ENCODE measurements around the gene BRD8.
"Not testable (repeated sequence)": the region's sequence is repeated elsewhere in the genome, so short reads cannot be mapped to it uniquely, and the experiment has no call there.

Gene BRD8, protein sequence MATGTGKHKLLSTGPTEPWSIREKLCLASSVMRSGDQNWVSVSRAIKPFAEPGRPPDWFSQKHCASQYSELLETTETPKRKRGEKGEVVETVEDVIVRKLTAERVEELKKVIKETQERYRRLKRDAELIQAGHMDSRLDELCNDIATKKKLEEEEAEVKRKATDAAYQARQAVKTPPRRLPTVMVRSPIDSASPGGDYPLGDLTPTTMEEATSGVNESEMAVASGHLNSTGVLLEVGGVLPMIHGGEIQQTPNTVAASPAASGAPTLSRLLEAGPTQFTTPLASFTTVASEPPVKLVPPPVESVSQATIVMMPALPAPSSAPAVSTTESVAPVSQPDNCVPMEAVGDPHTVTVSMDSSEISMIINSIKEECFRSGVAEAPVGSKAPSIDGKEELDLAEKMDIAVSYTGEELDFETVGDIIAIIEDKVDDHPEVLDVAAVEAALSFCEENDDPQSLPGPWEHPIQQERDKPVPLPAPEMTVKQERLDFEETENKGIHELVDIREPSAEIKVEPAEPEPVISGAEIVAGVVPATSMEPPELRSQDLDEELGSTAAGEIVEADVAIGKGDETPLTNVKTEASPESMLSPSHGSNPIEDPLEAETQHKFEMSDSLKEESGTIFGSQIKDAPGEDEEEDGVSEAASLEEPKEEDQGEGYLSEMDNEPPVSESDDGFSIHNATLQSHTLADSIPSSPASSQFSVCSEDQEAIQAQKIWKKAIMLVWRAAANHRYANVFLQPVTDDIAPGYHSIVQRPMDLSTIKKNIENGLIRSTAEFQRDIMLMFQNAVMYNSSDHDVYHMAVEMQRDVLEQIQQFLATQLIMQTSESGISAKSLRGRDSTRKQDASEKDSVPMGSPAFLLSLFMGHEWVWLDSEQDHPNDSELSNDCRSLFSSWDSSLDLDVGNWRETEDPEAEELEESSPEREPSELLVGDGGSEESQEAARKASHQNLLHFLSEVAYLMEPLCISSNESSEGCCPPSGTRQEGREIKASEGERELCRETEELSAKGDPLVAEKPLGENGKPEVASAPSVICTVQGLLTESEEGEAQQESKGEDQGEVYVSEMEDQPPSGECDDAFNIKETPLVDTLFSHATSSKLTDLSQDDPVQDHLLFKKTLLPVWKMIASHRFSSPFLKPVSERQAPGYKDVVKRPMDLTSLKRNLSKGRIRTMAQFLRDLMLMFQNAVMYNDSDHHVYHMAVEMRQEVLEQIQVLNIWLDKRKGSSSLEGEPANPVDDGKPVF

DNA sequence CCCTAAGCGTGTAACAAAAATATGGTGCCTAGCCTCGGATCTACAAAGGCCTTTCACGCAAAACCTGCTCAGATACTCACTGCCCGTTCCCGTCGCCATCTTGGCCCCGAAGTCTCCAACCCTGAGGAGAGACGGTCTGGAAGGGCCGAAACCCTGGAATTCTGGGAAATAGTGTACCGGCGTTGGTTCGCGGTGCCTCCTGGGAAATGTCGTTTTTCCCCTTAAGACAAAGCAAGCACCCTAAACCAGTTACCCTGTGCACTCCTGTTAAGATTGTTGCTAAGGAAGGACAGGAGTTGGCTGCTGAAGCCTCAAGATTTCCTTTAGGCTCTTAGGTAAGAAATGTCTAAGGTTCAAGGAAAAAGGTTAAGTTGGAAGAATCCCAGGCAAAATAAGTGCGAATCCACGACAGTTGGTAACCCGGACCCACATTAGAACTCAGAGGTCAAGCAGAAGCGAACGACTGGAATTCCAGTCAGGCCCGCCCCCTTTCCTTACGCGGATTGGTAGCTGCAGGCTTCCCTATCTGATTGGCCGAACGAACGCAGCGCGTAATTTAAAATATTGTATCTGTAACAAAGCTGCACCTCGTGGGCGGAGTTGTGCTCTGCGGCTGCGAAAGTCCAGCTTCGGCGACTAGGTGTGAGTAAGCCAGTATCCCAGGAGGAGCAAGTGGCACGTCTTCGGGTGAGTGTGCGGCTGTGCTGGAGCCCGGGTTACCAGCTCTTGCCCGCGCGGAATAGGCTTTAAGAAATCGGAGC lies at the start of gene BRD8, which contains the start of gene KIF20A:
BRD8 (minus strand) TSS at position 115 of the 761 bp plus-strand sequence; CDS start at position 99, 16 bp downstream.
KIF20A (plus strand) TSS at position 597 of the 761 bp plus-strand sequence. CDS start 569 bp downstream, outside the sequence.
- peak; percentile 91 for DNase-seq

DNA sequence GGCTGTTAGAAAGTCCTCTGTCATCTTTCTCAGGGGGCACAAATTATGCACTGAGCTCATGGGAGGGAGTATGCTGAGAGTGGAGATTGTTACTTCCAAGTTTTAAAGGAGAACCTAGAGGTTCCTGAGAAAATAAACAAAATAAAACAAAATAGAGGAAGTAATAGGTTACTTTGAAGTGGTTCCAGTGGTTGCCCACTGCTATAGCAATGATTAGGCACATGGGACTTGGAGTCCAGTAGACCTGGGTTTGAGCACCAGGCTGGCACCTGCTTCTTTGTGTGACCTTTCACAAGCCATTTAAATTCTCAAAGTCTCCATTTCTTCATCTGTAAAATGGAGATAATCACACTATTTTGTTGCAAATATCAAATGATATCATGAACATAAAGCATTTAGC lies 48.5 kb upstream of the BRD8 start:
- DNase-seq = no peak

DNA sequence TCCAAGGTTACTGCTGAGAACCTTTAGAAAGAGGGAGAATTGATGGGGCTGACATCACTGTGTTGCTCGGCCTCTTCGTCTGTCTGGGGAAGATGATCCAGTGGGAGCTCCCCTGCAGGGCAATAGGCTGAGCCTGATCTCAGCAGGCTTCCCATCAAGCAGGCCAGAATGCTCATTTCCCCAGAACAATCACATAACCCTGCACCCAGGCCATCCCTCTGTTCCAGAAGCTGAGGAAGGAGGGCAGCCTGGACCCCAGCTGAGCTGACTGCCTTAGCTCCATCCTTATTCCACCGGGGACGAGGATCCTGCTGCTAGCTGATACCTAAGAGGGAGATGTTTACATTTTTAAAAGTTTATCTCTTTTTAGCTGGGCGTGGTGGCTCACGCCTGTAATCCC lies 46.3 kb upstream of the BRD8 start:
- no peak for DNase-seq

DNA sequence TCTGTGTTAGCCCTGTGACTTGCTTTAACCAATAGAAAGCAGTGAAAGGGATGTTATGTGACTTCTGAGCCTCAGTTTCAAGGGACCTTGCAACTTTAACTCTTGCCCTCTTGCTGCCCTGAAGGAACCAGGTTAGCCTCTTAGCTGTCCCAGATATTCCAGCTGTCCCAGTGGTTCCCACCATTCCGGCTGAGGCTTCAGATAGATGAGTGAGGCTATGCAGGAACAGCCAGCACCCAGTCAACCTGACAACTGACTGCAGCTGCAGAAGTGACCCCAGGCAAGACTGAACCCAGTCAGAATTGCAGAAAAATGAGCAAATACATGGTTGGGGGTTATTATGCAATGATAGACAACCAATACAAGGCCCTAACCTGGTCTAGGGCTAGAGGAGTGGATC lies 45.1 kb upstream of the BRD8 start:
- DNase-seq = no peak

DNA sequence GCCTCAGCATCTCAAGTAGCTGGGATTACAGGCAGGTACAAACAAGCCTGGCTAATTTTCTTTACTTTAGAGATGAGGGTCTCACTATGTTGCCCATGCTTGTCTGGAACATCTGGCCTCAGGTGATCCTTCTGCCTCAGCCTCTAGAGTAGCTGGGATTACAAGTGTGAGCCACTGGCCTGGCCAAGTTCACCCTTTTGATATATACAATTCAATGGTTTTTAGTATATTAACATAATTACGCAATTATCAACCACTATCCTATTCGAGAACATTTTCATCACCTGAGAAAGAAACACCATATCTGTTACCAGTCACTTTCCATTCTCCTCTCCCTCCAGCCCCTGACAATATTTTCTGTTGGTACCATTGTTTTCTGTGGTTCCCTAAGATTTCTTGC lies 38.4 kb upstream of the BRD8 start:
- DNase-seq = no peak

DNA sequence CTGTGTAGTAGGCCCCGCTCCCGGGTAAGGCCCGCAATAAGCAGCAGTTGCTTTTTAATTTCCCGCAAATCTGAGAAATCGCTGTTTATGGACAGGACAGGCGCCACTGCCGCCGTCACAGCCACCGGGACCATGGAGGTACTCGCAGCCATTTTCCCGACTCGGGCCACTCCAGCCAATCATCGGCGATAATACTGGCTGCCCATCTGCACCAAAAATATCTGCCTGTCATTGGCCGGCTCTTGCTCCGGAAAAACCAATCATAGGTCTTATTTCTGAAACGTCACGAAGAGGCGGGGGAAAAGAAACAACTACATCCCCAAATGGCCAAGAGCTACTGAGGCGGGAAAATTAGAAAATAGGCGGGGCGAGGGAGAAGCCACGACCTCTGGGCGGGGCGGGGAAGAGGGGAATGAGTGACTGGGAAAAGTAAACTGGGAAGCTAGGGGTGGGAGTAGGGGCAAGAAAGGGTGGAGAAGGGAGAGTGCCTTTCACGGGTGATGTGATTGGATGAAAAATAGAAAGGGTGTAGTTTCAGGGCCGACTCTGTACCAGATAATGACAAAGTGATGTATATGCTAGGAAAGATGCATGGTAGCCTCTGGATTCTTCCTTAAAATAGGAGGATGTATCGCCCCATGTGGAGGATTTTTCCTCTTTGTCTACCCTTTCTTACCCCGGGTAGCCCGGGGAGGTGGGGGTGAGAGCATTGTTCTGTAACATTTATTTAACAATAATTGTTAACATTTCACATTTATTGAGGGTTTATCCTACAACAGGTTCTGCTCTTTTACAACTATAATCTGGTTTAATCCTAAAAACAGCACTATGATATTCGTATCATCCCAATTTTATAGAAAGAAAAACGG lies 35.0 kb upstream of the BRD8 start, which contains the start of gene CDC23:
CDC23 (minus strand) TSS at position 163 of the 869 bp plus-strand sequence; CDS start at position 152, 11 bp downstream.
- DNase-seq = peak; percentile 92

DNA sequence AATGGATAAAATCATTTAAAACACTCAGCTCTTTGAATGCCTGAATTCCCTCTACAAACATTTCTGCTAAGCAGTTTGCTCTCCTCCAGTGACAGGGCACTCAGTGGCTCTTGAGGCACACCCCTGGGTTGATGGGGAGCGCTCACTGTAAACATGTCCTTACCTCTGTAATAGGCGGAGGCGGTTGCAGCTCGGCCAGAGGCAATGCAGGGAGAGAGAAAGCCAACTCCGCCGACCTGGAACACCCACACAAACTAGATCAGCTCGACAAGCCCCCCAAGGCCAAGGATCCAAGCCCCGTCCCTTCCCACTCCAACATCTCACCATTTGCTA lies 34.4 kb upstream of the BRD8 start:
- DNase-seq = peak; percentile 6

DNA sequence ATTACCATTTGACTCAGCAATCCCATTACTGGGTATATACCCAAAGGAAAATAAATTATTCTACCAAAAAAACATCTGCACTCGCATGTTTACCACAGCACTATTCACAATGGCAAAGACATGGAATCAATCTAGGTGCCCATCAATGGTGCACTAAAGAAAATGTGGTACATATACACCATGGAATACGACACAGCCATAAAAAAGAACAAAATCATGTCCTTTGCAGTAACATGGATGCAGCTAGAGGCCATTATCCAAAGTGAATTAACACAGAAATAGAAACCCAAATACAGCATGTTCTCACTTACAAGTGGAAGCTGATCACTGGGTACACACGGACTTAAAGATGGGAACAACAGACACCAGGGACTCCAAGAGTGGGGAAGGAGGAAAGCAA lies 32.6 kb upstream of the BRD8 start:
- DNase-seq = no peak

DNA sequence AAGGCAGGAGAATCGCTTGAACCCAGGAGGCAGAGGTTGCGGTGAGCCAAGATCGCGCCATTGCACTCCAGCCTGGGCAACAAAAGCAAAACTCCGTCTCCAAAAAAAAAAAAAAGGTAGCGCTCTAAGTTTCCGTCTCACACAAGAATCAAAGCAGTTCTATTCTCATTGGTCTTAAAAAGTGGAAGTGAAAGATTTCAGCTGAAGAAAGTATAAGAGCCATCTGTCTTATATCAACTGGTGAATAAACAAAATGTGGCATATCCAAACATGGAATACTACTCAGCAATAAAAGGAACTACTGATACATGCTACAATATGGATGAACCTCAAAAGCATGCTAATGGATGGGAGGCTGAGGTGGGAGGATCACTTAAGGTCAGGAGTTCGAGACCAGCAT lies 15.4 kb upstream of the BRD8 start:
- not testable (repeated sequence) for DNase-seq

DNA sequence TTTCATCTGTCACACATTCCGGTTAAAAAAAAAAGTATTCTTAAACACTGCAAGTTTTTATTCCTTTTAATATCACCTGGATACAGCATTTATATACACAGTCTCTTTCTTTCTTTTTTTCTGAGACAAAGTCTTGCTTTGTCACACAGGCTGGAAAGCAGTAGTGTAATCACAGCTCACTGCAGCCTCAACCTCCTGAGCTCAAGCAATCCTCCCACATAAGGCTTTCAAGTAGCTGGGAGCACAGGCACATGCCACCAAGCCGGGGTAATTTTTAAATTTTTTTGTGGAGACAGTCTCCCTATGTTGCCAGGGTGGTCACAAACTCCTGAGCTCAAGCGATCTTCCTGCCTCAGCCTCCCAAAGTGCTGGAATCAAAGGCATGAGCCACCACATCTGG lies 14.4 kb upstream of the BRD8 start:
- no peak for DNase-seq

DNA sequence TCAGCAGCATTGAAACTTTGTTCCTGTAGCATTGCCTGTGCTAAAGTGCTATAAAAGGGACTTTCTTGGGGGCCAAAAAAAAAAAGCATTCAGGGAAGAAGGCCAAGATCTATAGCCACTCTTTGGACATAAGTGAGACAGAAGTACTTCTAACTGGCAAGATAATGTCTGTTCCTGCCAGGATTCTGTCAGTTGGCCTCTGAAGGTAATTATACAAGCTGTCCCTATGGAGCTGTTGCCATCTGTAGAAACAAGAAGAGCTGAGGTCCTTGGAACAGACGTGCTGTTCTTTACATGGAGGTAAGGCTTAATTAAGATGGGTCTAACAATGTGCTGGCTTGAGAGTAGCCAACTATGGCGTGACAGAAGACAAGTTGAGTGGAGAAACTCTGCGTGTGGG lies 10.2 kb upstream of the BRD8 start:
- DNase-seq = no peak

DNA sequence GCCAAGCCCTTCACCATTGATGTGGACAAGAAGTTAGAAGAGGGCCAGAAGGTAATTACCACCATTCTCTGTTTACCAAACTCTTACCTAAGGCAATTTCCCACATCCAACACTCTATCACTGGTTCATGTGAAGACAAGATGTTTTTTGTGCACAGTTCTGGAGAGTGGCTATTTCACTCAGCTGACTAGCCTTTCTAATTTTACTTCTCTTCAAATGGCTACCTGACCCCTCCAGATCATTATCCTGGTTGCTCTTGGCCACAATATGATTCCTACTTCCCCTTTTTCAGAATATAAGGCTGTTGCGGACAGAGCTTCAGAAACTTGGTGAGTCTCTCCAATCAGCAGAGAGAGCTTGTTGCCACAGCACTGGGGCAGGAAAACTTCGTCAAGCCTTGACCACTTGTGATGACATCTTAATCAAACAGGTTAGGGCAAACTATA lies 7.6 kb upstream of the BRD8 start:
- DNase-seq = no peak

DNA sequence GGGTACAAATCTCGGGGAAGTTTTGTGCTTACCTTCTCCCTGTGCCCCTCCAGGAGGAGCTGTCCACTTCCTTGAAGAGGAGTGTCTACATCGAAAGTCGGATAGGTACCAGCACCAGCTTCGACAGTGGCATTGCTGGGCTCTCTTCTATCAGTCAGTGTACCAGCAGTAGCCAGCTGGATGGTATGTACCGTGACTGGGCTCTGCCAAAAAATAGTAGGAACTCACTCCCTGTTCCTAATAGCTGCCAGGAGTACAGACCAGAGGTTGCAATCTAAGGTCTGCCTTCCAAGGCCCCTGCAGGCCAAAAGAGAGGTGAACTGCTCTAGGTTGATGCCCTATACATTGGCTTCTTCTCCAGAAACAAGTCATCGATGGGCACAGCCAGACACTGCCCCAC lies 4.4 kb upstream of the BRD8 start:
- no peak for DNase-seq

DNA sequence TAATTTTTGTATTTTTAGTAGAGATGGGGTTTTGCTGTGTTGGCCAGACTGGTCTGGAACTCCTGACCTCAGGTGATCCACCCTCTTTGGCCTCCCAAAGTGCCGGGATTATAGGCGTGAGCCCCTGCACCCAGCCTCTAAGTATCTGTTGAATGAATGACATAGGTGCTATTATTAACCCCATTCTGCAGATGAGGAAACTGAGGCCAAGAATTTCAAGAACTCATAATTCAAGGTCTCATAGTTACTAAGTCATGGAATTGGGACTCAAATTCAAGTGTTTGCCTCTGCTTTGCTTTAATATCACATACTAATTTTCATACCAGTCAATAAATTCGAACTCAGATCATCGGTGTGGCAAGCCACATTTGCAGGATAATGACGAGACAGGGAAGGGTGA lies 2.4 kb upstream of the BRD8 start:
- DNase-seq = no peak

DNA sequence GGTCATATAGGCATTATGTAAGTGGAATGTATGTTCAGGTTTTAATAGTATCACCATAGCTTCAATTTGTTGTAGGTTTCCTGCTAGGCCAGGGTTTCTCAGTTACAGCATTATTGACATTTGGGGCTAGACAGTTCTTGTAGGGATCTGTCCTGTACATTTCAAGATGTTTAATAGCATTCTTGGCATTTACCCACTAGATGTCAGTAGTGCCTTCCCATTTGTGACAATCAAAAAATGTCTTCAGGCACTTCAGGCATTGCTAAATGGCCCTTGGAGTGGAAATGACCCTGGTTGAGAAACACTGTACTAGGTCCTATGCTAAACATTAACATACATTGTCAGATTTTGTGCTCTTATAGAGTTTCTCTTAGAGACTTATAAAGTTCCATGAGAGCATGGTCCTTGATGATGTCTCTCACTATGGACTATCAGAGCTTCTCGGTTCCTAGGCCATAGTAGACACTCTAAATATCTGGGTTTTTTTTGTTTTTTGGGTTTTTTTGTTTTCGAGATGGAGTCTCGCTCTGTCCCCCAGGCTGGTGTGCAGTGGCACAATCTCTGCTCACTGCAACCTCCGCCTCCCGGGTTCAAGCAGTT lies 1.9 kb upstream of the BRD8 start:
- DNase-seq = no peak

DNA sequence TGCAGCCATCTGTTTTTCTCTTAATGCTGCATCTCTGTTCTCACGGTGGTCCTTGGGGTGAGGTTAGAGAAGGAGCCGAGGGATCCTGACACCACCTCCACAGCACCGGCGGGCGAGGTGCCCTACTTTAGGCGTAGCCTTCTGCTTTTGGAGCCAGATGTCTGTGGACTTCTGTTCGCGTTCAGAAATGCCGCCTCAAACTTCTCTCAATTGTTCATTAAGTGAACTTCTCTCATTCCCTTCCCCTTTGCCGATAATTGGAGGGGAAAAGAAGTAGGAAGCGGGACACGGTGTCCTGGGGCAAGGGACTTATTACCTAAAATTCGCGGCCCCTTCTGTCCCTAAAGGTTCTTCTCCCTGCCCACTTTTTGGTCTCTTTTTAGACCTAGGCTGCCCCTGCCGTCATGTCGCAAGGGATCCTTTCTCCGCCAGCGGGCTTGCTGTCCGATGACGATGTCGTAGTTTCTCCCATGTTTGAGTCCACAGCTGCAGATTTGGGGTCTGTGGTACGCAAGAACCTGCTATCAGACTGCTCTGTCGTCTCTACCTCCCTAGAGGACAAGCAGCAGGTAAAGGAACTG lies 937 bp upstream of the BRD8 start:
- DNase-seq = no peak

DNA sequence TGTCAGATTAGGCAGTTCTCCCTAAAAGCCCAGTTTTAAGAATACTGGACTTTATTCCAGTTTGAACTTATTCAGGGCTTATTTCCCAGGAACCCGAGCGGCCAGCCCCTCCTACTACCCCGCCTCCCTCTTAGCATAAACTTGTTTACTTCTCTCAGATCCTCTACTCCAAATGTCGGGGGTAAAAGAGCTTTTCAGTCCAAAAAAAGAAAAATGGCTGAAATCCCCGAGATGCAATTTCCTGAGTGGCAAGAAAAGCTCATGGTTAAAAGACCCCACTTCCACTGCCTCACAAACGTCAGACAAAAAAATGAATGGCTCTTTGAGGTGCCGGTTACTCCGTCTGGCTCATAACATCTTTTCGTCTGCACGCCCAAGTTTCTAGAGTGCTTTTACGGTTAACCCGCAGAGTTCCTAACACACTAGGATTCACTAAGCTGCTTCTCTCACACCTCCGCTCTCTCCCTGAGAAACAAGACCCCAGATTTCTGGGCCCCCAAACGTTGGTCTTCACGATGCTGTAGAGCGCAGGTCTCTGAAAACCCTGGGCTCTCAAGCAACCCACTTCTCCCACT lies 402 bp downstream of the BRD8 start:
- peak; percentile 12 for DNase-seq

DNA sequence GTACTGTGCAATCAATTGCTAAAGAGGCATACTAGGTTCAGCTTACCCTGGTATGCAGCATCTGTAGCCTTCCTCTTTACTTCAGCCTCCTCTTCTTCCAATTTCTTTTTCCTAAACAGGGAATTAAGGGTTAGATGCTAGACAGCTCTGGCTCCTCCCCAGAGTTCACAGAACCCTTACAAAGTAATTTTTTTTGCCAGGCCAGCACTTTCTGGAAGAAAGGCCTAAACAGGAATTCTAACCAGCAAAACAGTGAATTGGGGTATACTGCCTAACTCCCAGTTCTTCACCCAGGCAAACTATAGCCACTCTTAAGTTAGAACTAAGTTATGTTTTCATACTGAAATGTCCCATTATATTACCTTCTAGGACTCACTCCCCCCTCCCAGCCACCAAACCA lies 8.1 kb downstream of the BRD8 start:
- DNase-seq = no peak

DNA sequence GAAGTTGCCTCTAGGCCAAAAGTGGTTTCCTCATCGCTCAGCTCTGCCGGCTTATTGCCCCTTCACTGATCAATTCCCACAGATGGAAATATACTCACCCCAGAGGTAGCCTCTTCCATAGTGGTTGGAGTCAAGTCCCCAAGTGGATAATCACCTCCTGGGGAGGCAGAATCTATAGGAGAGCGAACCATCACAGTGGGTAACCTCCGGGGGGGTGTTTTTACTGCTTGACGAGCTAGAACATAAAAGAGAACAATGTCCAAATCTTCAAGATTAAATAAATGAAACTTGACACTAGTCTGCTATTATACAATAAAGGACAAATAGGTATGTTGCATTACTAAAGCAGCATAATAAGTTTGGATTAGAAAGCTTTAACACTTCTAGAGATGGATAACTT lies 9.3 kb downstream of the BRD8 start:
- no peak for DNase-seq

DNA sequence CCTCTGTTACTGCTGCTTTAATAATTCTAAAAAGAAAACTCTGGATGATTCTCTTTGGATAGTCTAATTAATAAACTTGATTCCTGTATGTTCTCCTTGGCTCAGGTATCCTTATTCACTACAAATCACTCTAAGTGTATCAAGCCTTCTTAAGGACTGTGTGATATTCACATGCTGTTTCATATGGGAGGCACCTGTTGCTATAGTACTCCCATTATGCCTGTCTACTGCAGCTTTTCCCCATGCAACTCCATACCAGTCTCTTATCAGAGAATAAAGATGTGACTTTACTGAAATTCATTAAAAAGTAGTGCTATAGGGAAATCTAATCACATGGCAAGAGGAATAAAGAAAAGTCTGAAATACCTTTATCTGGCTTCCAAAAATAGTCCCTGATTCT lies 14.7 kb downstream of the BRD8 start:
- DNase-seq = no peak
